HG02642 (cell line): ENCODE data around the gene MCM9.
A peak's percentile ranks its signal among the peaks of the same experiment; 100 is the strongest.

ENCODE experiments used
- ATAC-seq: cut with Tn5 transposase; IDR thresholded peaks from one replicate; pipeline ENCODE4 v1.9.1; 2021; ENCODE audit warnings: mild to moderate bottlenecking; ENCODE audit not compliant: unreplicated experiment, poor library complexity

The MCM9 gene

GRCh38 chr6:118894425-118895260 is 40.3 kb downstream of the MCM9 start:
- ATAC-seq: peak; percentile 46

GRCh38 chr6:118893807-118894424 is 41.0 kb downstream of the MCM9 start, which contains the start of gene ASF1A:
Gene ASF1A (plus strand): TSS chr6:118894152. CDS start chr6:118894414, 262 bp downstream.
- peak; percentile 68 for ATAC-seq

- ATAC-seq: peak; percentile 12
Measured at GRCh38 chr6:118893064-118893806, 41.7 kb downstream of the MCM9 start.

GRCh38 chr6:118892355-118892991 is 42.5 kb downstream of the MCM9 start:
- ATAC-seq: no peak

- no peak for ATAC-seq
Measured at GRCh38 chr6:118890997-118891790, 43.8 kb downstream of the MCM9 start.

GRCh38 chr6:118889163-118889562 is 45.8 kb downstream of the MCM9 start:
- no peak for ATAC-seq

- no peak for ATAC-seq
Measured at GRCh38 chr6:118886641-118887040, 48.3 kb downstream of the MCM9 start.

GRCh38 chr6:118882314-118882905 is 52.5 kb downstream of the MCM9 start:
- no peak for ATAC-seq

GRCh38 chr6:118881440-118882313 is 53.3 kb downstream of the MCM9 start:
- peak; percentile 85 for ATAC-seq

- ATAC-seq: no peak
Measured at GRCh38 chr6:118877806-118878205, 57.2 kb downstream of the MCM9 start.

- ATAC-seq: no peak
Measured at GRCh38 chr6:118876814-118877213, 58.1 kb downstream of the MCM9 start.

GRCh38 chr6:118876198-118876597 is 58.8 kb downstream of the MCM9 start:
- ATAC-seq: no peak

GRCh38 chr6:118875672-118876071 is 59.3 kb downstream of the MCM9 start:
- no peak for ATAC-seq

- no peak for ATAC-seq
Measured at GRCh38 chr6:118873239-118873638, 61.7 kb downstream of the MCM9 start.

GRCh38 chr6:118872726-118873125 is 62.2 kb downstream of the MCM9 start:
- ATAC-seq: no peak

- no peak for ATAC-seq
Measured at GRCh38 chr6:118872318-118872717, 62.6 kb downstream of the MCM9 start.

GRCh38 chr6:118871331-118871730 is 63.6 kb downstream of the MCM9 start:
- ATAC-seq: no peak

GRCh38 chr6:118869894-118870589 is 64.9 kb downstream of the MCM9 start:
- no peak for ATAC-seq
